GM12872 (cell line): Measurements from ENCODE around the gene ABCC11.

Source experiments
- CTCF ChIP-seq: IDR thresholded peaks from 3 replicates; pipeline ENCODE4 v1.5.1; 2011; ENCODE audit warnings: low read depth, mild to moderate bottlenecking, low read length, moderate library complexity; ENCODE audit not compliant: insufficient read depth

Gene ABCC11

GRCh38 chr16:48284772-48285409, 37.6 kb upstream of the ABCC11 start:
- no peak for TF ChIP-seq CTCF

DNA sequence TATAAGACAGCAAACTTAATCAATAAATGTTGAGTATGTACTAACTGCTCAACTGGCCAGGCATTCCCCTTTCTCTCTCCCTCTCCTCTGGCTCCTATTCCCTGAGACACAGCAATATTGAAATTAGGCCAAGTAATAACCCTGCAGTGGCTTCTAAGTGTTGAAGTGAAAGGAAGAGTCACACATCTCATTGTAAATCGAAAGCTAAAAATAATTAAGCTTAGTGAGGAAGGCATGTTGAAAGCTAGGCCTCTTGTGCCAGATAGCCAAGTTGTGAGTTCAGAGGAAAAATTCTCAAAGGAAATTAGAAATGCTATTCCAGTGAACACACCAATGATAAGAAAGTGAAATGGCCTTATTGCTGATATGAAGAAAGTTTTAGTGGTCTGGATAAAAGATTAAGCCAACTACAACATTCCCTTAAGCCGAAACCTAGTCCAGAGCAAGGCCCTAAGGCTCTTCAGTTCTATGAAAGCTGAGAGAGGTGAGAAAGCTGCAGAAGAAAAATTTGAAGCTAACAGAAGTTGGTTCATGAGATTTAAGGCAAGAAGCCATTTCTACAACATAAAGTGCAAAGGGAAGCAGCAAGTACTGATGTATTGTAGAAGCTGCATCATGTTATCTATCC, 35.4 kb upstream of the ABCC11 start:
- TF ChIP-seq CTCF, result no peak

GRCh38 chr16:48280546-48280945, 33.2 kb upstream of the ABCC11 start:
- TF ChIP-seq CTCF, result no peak

- no peak for TF ChIP-seq CTCF
Observed at GRCh38 chr16:48279199-48279598, 31.9 kb upstream of the ABCC11 start.

DNA sequence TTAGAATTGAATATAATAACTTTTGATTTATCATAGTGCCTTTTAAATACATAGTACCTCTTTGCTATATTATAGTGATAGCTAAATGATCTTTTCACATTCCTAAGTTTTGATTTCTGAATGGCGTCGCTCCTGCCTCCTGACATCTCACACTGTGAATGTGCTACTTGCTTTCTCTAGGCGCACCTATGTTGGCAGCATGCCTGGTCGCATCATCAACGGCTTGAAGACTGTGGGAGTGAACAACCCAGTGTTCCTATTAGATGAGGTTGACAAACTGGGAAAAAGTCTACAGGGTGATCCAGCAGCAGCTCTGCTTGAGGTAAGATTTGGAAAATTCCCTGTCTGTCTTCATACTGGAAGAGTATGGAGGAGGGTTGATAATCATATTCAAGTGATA, 29.8 kb upstream of the ABCC11 start:
- no peak for TF ChIP-seq CTCF

DNA sequence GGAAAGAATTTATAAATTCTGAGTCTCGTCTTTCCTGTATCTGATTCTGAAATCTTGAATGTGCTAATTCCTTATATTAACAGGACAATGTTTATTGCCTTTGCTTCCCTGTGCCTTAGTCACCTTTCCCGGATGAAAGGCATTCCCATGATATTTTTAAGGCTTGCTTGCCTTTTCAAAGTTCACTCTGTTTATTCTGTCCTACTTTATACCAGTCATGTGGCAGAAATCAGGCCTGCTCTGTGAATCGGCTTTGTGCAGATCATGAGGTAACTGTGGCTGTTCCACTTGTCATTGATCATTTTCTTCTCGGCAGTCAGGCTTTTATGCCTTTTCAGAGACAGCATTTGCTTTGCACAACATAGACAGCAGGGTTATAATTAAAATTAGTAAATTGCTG, 28.8 kb upstream of the ABCC11 start:
- TF ChIP-seq CTCF, result no peak

- TF ChIP-seq CTCF, result no peak
Observed at GRCh38 chr16:48274476-48274875, 27.1 kb upstream of the ABCC11 start.
